Measurements from ENCODE around the gene THSD4. TPM values are rescaled to one million over a fixed set of nuclear protein-coding genes. Genes with fewer than 3 reads are reported as not detected.
A peak's percentile ranks its signal among the peaks of the same experiment; 100 is the strongest.

THSD4 gene
- total RNA-seq, 1 experiment from 2014 or later: 0.29 TPM

DNA sequence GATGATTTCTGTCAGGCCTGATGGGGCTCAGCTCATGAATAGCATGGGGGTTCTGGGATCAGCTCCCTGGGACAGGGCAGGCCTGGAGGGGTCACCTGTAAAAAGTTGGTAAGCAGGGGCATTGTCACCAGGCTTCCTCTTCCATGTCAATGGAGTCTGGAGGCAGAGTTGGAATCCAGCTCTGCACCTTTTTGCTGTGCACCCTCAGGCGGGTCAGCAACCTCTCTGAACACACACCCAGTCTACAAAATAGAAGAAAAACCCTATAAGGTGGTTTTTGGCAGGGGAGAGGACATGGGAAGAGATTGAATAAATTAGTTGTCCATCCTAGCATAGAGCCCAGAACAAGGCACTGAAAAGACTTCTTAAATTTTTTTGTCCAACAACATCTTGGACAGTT lies 617.9 kb downstream of the THSD4 start:
- BruUV-seq (replicated peaks): TSS peak; percentile 35
- H3K4me1 Mint-ChIP-seq (ENCODE audit: low read depth, unreplicated experiment): no peaks in the 10 kb centered on the region
- ChIA-PET CTCF (interaction anchor here (1.1 kb wide), 1 partner anchor 10 kb away, joined by 10 read pairs; no protein-coding TSS in a partner anchor), POLR2A (no interaction called here)
- H3K4me3 Mint-ChIP-seq (ENCODE audit: unreplicated experiment): no peak overlapping the region
- no peaks in the 10 kb centered on the region for H3K27me3 Mint-ChIP-seq (ENCODE audit: insufficient read depth, unreplicated experiment)
- H3K36me3 Mint-ChIP-seq (ENCODE audit: insufficient read depth, unreplicated experiment): no peaks in the 10 kb centered on the region
- H3K9me3 Mint-ChIP-seq (ENCODE audit: unreplicated experiment): no peaks in the 10 kb centered on the region
- H3K4me3 ChIP-seq (ENCODE audit: low read depth, low read length): no peak overlapping the region
- H3K4me1 ChIP-seq: peaks cover 16% of the 10 kb centered on the region
- DNase-seq: no peak
- intact Hi-C loops (cut with micrococcal nuclease; ENCODE audit: unreplicated experiment): no loop called here
- H3K9me3 ChIP-seq: no peaks in the 10 kb centered on the region
- H3K36me3 ChIP-seq (ENCODE audit: control insufficient read depth, insufficient read depth, low read length): no peaks in the 10 kb centered on the region
- no peaks in the 10 kb centered on the region for H3K27me3 ChIP-seq (replicated peaks; ENCODE audit: control insufficient read depth, insufficient read depth, low read length)
- TF ChIP-seq, protein P1, sequence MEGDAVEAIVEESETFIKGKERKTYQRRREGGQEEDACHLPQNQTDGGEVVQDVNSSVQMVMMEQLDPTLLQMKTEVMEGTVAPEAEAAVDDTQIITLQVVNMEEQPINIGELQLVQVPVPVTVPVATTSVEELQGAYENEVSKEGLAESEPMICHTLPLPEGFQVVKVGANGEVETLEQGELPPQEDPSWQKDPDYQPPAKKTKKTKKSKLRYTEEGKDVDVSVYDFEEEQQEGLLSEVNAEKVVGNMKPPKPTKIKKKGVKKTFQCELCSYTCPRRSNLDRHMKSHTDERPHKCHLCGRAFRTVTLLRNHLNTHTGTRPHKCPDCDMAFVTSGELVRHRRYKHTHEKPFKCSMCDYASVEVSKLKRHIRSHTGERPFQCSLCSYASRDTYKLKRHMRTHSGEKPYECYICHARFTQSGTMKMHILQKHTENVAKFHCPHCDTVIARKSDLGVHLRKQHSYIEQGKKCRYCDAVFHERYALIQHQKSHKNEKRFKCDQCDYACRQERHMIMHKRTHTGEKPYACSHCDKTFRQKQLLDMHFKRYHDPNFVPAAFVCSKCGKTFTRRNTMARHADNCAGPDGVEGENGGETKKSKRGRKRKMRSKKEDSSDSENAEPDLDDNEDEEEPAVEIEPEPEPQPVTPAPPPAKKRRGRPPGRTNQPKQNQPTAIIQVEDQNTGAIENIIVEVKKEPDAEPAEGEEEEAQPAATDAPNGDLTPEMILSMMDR (IDR thresholded peaks at IDR 0.05; ENCODE audit: insufficient read depth in 1 of 2, low read depth in 1 of 2, low read length in 1 of 2, severe bottlenecking in 1 of 2, unreplicated experiment in 1 of 2): no peak
- H3K27ac Mint-ChIP-seq (ENCODE audit: unreplicated experiment): no peak overlapping the region

DNA sequence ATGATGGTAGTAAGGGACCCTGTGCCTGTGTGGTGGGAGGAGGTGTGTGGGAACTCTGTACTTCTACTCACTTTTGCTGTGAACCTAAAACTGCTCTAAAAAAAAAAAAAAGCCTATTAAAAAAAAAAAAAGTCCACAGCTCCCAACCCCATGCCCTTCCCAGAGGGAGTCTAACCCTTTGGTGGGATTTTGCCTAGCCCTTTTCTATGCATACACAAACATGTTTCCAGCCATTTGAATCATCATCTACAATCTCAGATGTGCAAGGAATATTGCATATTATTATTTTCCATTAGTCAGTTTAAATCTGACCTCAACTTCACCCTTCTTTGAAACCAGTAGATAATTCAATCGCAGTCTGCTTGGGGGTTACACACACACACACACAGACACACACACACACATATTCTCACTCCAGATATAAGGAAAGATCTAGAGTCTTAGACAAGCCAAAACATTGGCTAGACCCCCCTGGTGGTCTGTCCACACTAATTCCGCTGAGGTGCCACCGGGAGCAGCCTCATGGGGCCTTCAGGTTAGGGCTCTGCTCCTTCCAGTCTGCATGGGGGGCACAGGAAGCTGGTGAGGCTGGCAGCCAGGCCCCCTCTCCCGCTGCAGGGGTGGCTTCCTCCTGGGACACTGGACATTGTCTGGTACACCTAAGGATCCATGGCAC lies 619.6 kb downstream of the THSD4 start:
- no peak for DNase-seq
- H3K4me3 Mint-ChIP-seq (ENCODE audit: unreplicated experiment): no peak overlapping the region
- no peaks in the 10 kb centered on the region for H3K27me3 Mint-ChIP-seq (ENCODE audit: insufficient read depth, unreplicated experiment)
- H3K4me3 ChIP-seq (ENCODE audit: low read depth, low read length): no peak overlapping the region
- CTCF ChIA-PET: no interaction called here
- H3K36me3 ChIP-seq (ENCODE audit: control insufficient read depth, insufficient read depth, low read length): no peaks in the 10 kb centered on the region
- POLR2A ChIA-PET: no interaction called here
- H3K9me3 ChIP-seq: no peaks in the 10 kb centered on the region
- no peak overlapping the region for H3K27ac Mint-ChIP-seq (ENCODE audit: unreplicated experiment)
- H3K9me3 Mint-ChIP-seq (ENCODE audit: unreplicated experiment): no peaks in the 10 kb centered on the region
- peaks cover 33% of the 10 kb centered on the region for H3K4me1 ChIP-seq
- TF ChIP-seq, protein P1 (IDR thresholded peaks at IDR 0.05; ENCODE audit: insufficient read depth in 1 of 2, low read depth in 1 of 2, low read length in 1 of 2, severe bottlenecking in 1 of 2, unreplicated experiment in 1 of 2): no peak
- BruUV-seq (replicated peaks): no TSS peak
- peaks cover 8% of the 10 kb centered on the region for H3K4me1 Mint-ChIP-seq (ENCODE audit: low read depth, unreplicated experiment)
- no peaks in the 10 kb centered on the region for H3K27me3 ChIP-seq (replicated peaks; ENCODE audit: control insufficient read depth, insufficient read depth, low read length)
- no peaks in the 10 kb centered on the region for H3K36me3 Mint-ChIP-seq (ENCODE audit: insufficient read depth, unreplicated experiment)
- intact Hi-C loops (cut with micrococcal nuclease; ENCODE audit: unreplicated experiment): no loop called here

DNA sequence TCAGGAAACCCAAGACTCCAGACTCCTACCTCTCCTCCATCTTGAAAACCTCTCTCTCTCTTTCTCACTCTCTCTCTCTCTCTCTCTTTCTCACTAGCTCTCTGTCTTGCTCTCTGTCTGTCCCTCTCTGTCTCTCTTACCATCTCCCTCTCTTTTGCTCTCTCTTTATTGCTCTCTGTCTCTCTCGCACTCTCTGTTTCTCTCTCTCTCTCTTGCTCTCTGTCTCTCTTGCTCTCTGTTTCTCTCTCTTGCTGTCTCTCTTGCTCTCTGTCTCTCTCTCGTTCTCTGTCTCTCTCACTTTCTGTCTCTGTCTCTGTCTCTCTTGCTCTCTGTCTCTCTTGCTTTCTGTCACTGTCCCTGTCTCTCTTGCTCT lies 620.1 kb downstream of the THSD4 start:
- intact Hi-C loops (cut with micrococcal nuclease; ENCODE audit: unreplicated experiment): no loop called here
- Histone ChIP-seq H3K9me3 (no peaks in the 10 kb centered on the region), H3K27me3 (replicated peaks; ENCODE audit: control insufficient read depth, insufficient read depth, low read length) (no peaks in the 10 kb centered on the region), H3K4me3 (ENCODE audit: low read depth, low read length) (no peak overlapping the region), H3K36me3 (ENCODE audit: control insufficient read depth, insufficient read depth, low read length) (no peaks in the 10 kb centered on the region), H3K4me1 (peaks cover 36% of the 10 kb centered on the region)
- Mint-ChIP-seq H3K9me3 (ENCODE audit: unreplicated experiment) (no peaks in the 10 kb centered on the region), H3K27ac (ENCODE audit: unreplicated experiment) (no peak overlapping the region), H3K36me3 (ENCODE audit: insufficient read depth, unreplicated experiment) (no peaks in the 10 kb centered on the region), H3K27me3 (ENCODE audit: insufficient read depth, unreplicated experiment) (no peaks in the 10 kb centered on the region), H3K4me1 (ENCODE audit: low read depth, unreplicated experiment) (peaks cover 8% of the 10 kb centered on the region), H3K4me3 (ENCODE audit: unreplicated experiment) (no peak overlapping the region)
- POLR2A ChIA-PET: no interaction called here
- CTCF ChIA-PET: no interaction called here
- no peak for DNase-seq
- no TSS peak for BruUV-seq (replicated peaks)
- TF ChIP-seq, protein P1 (IDR thresholded peaks at IDR 0.05; ENCODE audit: insufficient read depth in 1 of 2, low read depth in 1 of 2, low read length in 1 of 2, severe bottlenecking in 1 of 2, unreplicated experiment in 1 of 2): no peak
